ENCODE data around the gene CTIF.

CTIF gene

GRCh38 chr18:48562075-48562474 lies 23.2 kb downstream of the CTIF start:
- no peak for DNase-seq (ENCODE audit: low spot score)
- no peak for TF ChIP-seq CTCF (IDR thresholded peaks at IDR 0.05; ENCODE audit: extremely low read depth, missing control alignments)

- DNase-seq (ENCODE audit: low spot score) = no peak
Measured at GRCh38 chr18:48563027-48563426, 24.2 kb downstream of the CTIF start.

GRCh38 chr18:48564139-48564538 lies 25.3 kb downstream of the CTIF start:
- no peak for DNase-seq (ENCODE audit: low spot score)
- no peak for TF ChIP-seq CTCF (IDR thresholded peaks at IDR 0.05; ENCODE audit: extremely low read depth, missing control alignments)

More at GRCh38 chr18:48563027-48563426, 24.2 kb downstream of the CTIF start:
- no peak for TF ChIP-seq CTCF (IDR thresholded peaks at IDR 0.05; ENCODE audit: extremely low read depth, missing control alignments)

GRCh38 chr18:48565105-48565504 lies 26.3 kb downstream of the CTIF start:
- TF ChIP-seq CTCF (IDR thresholded peaks at IDR 0.05; ENCODE audit: extremely low read depth, missing control alignments) = no peak

GRCh38 chr18:48566589-48566988 lies 27.8 kb downstream of the CTIF start:
- TF ChIP-seq CTCF (IDR thresholded peaks at IDR 0.05; ENCODE audit: extremely low read depth, missing control alignments) = no peak
- DNase-seq (ENCODE audit: low spot score) = no peak

More at GRCh38 chr18:48565105-48565504, 26.3 kb downstream of the CTIF start:
- DNase-seq (ENCODE audit: low spot score) = no peak

GRCh38 chr18:48567388-48567787 lies 28.6 kb downstream of the CTIF start:
- no peak for TF ChIP-seq CTCF (IDR thresholded peaks at IDR 0.05; ENCODE audit: extremely low read depth, missing control alignments)
- DNase-seq (ENCODE audit: low spot score) = no peak

- no peak for DNase-seq (ENCODE audit: low spot score)
- TF ChIP-seq CTCF (IDR thresholded peaks at IDR 0.05; ENCODE audit: extremely low read depth, missing control alignments) = no peak
Measured at GRCh38 chr18:48569139-48569914, 30.5 kb downstream of the CTIF start.
